SJSA1 (cell line): ENCODE results near the gene DGKI. TPM values are rescaled to one million over a fixed set of nuclear protein-coding genes. Genes with fewer than 3 reads are reported as not detected.

ENCODE experiments used
- DNase-seq, 2 experiments: peaks; one replicate each; pipeline ENCODE4 v3.0.0-alpha.2; 2015 to 2020; ENCODE audit warnings: low spot score in 2 of 2, low read depth in 1 of 2
- H3K27ac ChIP-seq: fragments of 250-450 bp; sonication (Bioruptor Pico); 2 replicates; pipeline ENCODE4 v1.5.1; 2020; ENCODE audit warnings: mild to moderate bottlenecking, moderate library complexity
- H3K27me3 ChIP-seq: fragments of 250-450 bp; sonication (Bioruptor Pico); replicated peaks from 2 replicates; pipeline ENCODE4 v1.5.1; 2020; ENCODE audit warnings: mild to moderate bottlenecking, moderate library complexity
- H3K36me3 ChIP-seq: fragments of 250-450 bp; sonication (Bioruptor Pico); 2 replicates; pipeline ENCODE4 v1.5.1; 2020; ENCODE audit warnings: mild to moderate bottlenecking
- H3K4me1 ChIP-seq: fragments of 250-450 bp; sonication (Bioruptor Pico); replicated peaks from 2 replicates; pipeline ENCODE4 v1.6.1; 2021; ENCODE audit warnings: mild to moderate bottlenecking
- H3K4me3 ChIP-seq: fragments of 250-450 bp; sonication (Bioruptor Pico); 2 replicates; pipeline ENCODE4 v1.5.1; 2020; ENCODE audit warnings: mild to moderate bottlenecking
- H3K9me3 ChIP-seq: fragments of 250-450 bp; sonication (Bioruptor Pico); replicated peaks from 2 replicates; pipeline ENCODE4 v1.5.1; 2020; ENCODE audit warnings: mild to moderate bottlenecking
- total RNA-seq: library from RNA; depleted of rRNA; stranded (reverse); fragments of >200 nt; shearing (Covaris generic); gene quantifications from 2 replicates; pipeline ENCODE4 v1.2.3, GENCODE V29; 2014

DGKI gene
- total RNA-seq, 1 experiment from 2014 or later: 1.6 TPM

DNA sequence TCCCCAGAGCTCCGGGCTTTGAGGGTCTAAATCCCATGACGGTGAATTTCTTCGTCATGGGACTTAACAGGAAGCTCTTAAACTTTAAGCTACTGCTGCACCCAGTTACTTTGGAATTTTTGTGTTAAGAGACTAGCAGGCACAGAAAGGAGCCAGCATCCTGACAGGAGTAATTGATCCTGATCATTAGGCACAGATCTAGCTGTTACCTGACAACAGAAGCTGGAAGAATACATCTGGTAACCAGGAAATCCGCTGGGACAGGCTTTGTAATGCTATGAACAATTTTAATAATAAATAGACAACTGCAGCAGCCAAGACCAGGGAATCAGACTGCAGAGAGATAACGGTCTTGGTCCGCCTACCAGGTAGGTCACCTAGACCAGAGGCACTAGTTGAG, 210.9 kb downstream of the DGKI start:
- Histone ChIP-seq H3K9me3 (no peaks in the 10 kb centered on the region), H3K36me3 (no peaks in the 10 kb centered on the region), H3K4me3 (no peak overlapping the region), H3K27me3 (peaks cover 4% of the 10 kb centered on the region; the same call in 1 of the 2 replicates), H3K4me1 (no peaks in the 10 kb centered on the region), H3K27ac (no peak overlapping the region)
- no peak for DNase-seq

- Histone ChIP-seq H3K4me1 (no peaks in the 10 kb centered on the region), H3K4me3 (no peak overlapping the region), H3K27ac (no peak overlapping the region), H3K27me3 (peaks cover 9% of the 10 kb centered on the region; the same call in 1 of the 2 replicates), H3K36me3 (no peaks in the 10 kb centered on the region), H3K9me3 (no peaks in the 10 kb centered on the region)
- DNase-seq: no peak
Observed at GRCh38 chr7:137635132-137635531, 211.6 kb downstream of the DGKI start.

GRCh38 chr7:137634356-137634755, 212.4 kb downstream of the DGKI start:
- Histone ChIP-seq H3K9me3 (no peaks in the 10 kb centered on the region), H3K4me1 (no peaks in the 10 kb centered on the region), H3K4me3 (no peak overlapping the region), H3K27me3 (peaks cover 11% of the 10 kb centered on the region; the same call in 1 of the 2 replicates), H3K36me3 (no peaks in the 10 kb centered on the region), H3K27ac (no peak overlapping the region)
- no peak for DNase-seq

- H3K27ac ChIP-seq: no peak overlapping the region
- no peak for DNase-seq
Observed at GRCh38 chr7:137633133-137633532, 213.6 kb downstream of the DGKI start.

GRCh38 chr7:137628216-137628615, 218.6 kb downstream of the DGKI start:
- no peak overlapping the region for H3K4me3 ChIP-seq
- no peaks in the 10 kb centered on the region for H3K36me3 ChIP-seq
- H3K4me1 ChIP-seq: no peaks in the 10 kb centered on the region
- H3K27ac ChIP-seq: no peak overlapping the region
- H3K27me3 ChIP-seq: peaks cover 30% of the 10 kb centered on the region
- no peaks in the 10 kb centered on the region for H3K9me3 ChIP-seq
- no peak for DNase-seq

More at GRCh38 chr7:137633133-137633532, 213.6 kb downstream of the DGKI start:
- H3K36me3 ChIP-seq: no peaks in the 10 kb centered on the region
- peaks cover 19% of the 10 kb centered on the region for H3K27me3 ChIP-seq
- H3K4me3 ChIP-seq: no peak overlapping the region
- no peaks in the 10 kb centered on the region for H3K4me1 ChIP-seq
- no peaks in the 10 kb centered on the region for H3K9me3 ChIP-seq

DNA sequence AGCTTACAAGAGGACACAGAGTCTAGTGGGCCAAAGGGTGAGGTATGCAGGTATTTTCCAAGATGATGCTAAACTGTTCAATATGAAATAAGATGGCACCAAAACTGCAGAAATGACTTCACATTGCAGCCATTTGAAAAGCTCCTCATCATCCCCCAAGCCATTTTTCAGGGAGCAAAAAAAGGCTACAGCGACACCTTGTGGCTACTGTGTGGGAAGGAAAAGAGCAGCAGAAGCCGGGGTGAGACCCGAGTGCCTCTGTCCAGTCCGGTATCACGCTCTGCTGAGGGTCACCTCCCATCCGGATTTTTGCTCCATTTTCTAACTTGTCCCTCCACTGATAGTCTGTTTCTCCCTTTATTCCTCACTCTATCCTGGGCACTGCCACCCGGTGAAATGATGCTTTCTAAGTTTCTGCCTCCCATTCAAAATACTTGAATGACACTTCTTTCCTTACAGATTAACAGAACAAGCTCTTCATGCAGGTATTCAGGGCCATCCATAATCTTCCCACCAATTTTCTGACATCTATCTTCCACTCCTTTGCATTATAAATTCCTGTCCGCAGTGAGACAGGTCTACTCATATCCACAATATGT, 220.2 kb downstream of the DGKI start:
- Histone ChIP-seq H3K27ac (no peak overlapping the region), H3K4me1 (no peaks in the 10 kb centered on the region), H3K4me3 (no peak overlapping the region), H3K9me3 (no peaks in the 10 kb centered on the region), H3K36me3 (no peaks in the 10 kb centered on the region), H3K27me3 (peaks cover 30% of the 10 kb centered on the region)
- DNase-seq: peak; percentile 52 to 62

DNA sequence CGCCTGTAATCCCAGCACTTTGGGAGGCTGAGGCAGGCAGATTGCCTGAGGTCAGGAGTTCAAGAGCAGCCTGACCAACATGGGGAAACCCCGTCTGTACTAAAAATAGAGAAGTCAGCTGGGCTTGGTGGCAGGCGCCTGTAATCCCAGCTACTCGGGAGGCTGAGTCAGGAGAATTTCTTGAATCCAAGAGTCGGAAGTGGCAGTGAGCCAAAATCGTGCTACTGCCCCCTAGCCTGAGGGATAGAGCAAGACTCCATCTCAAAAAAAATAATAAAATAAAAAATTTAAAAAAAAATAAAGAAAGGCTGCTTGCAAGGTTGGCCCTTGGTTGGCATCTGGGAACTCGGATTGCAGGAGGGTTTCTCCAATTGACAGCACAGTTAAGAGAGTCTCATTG, 221.6 kb downstream of the DGKI start:
- H3K36me3 ChIP-seq: no peaks in the 10 kb centered on the region
- H3K27me3 ChIP-seq: peaks cover 26% of the 10 kb centered on the region
- H3K27ac ChIP-seq: no peak overlapping the region
- DNase-seq: peak in 1 of 2 experiments; percentile 45
- no peak overlapping the region for H3K4me3 ChIP-seq
- H3K4me1 ChIP-seq: no peaks in the 10 kb centered on the region
- no peaks in the 10 kb centered on the region for H3K9me3 ChIP-seq

GRCh38 chr7:137619181-137619580, 227.6 kb downstream of the DGKI start:
- no peak for DNase-seq

DNA sequence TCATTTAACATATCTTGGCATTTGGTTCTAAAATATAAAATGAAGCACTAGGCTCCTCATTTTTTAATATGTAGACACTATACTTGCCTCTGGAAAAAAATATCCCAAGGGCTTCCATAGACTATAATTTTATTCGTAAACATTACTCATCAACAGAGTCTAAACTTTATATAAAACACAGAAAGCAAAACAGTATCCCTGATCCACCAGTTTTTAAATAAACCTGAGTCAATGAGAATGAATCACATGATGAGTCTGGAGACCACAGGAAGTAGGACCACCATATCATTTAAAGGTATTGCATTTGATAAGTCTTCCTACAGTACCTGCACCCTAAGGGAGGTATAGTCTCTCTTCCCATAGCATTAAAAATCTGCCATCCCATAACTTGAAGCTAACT, 228.0 kb downstream of the DGKI start:
- Histone ChIP-seq H3K4me1 (peaks cover 4% of the 10 kb centered on the region; the same call in 1 of the 2 replicates), H3K27me3 (peaks cover 5% of the 10 kb centered on the region), H3K27ac (no peak overlapping the region), H3K4me3 (no peak overlapping the region), H3K36me3 (no peaks in the 10 kb centered on the region), H3K9me3 (no peaks in the 10 kb centered on the region)
- DNase-seq: no peak

More at GRCh38 chr7:137619181-137619580, 227.6 kb downstream of the DGKI start:
- Histone ChIP-seq H3K9me3 (no peaks in the 10 kb centered on the region), H3K4me3 (no peak overlapping the region), H3K27ac (no peak overlapping the region), H3K36me3 (no peaks in the 10 kb centered on the region), H3K4me1 (peaks cover 4% of the 10 kb centered on the region; the same call in 1 of the 2 replicates), H3K27me3 (peaks cover 5% of the 10 kb centered on the region)

DNA sequence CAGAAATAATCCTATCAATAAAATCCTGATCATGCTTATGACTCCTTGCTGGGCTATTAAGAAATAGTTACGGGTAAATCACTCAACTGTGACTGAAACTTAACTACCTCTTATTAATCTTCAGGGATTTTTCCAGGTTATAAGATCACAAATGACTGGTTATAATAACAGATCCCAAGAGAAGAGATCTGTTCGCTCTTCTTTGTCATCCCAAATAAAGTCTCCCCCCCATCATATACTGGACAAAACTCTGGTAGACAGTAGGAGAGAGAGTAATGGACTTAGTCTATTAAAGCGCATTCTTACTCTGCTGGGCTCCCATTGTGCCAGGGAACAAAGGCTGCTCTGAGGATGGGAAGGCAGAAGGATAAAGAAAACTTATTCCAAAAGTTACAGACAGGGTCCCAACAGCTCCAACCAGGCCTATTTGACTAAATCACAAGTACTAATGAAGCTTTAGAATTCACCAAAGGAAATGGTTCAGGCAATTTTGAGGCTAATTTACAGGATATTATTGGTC, 233.7 kb downstream of the DGKI start:
- no peaks in the 10 kb centered on the region for H3K4me1 ChIP-seq
- H3K36me3 ChIP-seq: no peaks in the 10 kb centered on the region
- peaks cover 25% of the 10 kb centered on the region for H3K27me3 ChIP-seq
- no peak overlapping the region for H3K27ac ChIP-seq
- H3K4me3 ChIP-seq: no peak overlapping the region
- no peak for DNase-seq
- H3K9me3 ChIP-seq: no peaks in the 10 kb centered on the region

- no peaks in the 10 kb centered on the region for H3K36me3 ChIP-seq
- H3K4me3 ChIP-seq: no peak overlapping the region
- no peaks in the 10 kb centered on the region for H3K4me1 ChIP-seq
- no peaks in the 10 kb centered on the region for H3K9me3 ChIP-seq
- no peak for DNase-seq
- H3K27me3 ChIP-seq: peaks cover 25% of the 10 kb centered on the region
- H3K27ac ChIP-seq: no peak overlapping the region
Observed at GRCh38 chr7:137611606-137612005, 235.2 kb downstream of the DGKI start.

GRCh38 chr7:137609500-137609899, 237.3 kb downstream of the DGKI start:
- H3K36me3 ChIP-seq: no peaks in the 10 kb centered on the region
- H3K4me3 ChIP-seq: no peak overlapping the region
- no peak overlapping the region for H3K27ac ChIP-seq
- no peak for DNase-seq
- H3K9me3 ChIP-seq: no peaks in the 10 kb centered on the region
- peaks cover 23% of the 10 kb centered on the region for H3K27me3 ChIP-seq
- H3K4me1 ChIP-seq: no peaks in the 10 kb centered on the region

DNA sequence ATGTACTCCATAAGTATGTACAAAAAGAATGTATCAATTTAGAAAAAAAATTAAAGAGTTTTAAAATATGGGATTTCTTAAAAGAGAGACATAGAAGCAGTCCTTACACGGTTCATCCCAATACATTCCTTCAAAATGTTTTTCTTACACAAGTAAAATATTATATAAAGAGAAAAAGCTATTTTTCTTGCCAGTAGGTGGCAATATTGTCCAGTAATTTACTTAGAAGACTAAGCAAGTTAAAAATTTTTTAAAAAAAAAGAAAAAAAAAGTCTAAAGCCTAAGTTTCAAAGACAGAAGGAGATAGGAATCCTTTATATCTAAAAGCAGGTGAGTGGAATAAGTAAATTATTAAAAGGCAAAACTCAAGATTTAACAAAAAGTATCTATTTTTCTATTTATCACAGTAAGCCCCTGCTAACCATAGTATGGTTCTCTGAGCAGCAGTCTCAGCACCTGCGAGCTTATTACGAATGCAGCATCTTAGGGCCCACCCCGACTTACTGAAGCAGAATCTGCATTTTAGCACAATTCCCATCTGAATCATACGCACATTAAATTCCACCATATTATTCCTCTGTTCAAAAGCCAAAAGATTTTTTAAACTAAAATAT, 240.6 kb downstream of the DGKI start:
- Histone ChIP-seq H3K4me1 (no peaks in the 10 kb centered on the region), H3K27me3 (peaks cover 13% of the 10 kb centered on the region), H3K4me3 (no peak overlapping the region), H3K36me3 (no peaks in the 10 kb centered on the region), H3K9me3 (no peaks in the 10 kb centered on the region), H3K27ac (no peak overlapping the region)
- peak in 1 of 2 experiments; percentile 36 for DNase-seq

DNA sequence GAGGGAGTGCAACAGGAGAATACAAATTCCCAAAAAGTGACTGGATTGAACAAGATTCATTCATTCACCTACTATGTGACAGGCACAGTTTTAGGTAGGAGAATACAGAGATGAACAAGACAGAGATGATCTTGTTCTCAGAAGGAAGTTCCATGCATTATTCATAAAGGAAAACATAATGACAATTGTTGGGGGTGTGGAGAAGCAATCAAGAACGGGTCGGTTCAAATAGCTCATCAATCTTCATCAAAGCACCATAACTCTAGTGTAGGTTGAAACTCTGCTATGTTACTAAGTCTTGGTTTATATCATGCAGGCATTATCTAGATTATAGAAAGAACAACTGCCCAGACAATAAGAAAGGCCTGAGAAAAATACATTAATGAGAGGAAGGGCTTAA, 243.7 kb downstream of the DGKI start:
- no peaks in the 10 kb centered on the region for H3K4me1 ChIP-seq
- H3K36me3 ChIP-seq: no peaks in the 10 kb centered on the region
- no peak for DNase-seq
- peaks cover 6% of the 10 kb centered on the region for H3K27me3 ChIP-seq
- H3K9me3 ChIP-seq: no peaks in the 10 kb centered on the region
- no peak overlapping the region for H3K27ac ChIP-seq
- no peak overlapping the region for H3K4me3 ChIP-seq
